SH-SY5Y (cell line): ENCODE results near the gene AP1G2.

Source experiments
- GATA2 ChIP-seq: IDR thresholded peaks from 2 replicates; pipeline ENCODE4 v1.6.1; 2011; ENCODE audit warnings: mild to moderate bottlenecking, low read depth, low read length
- GATA3 ChIP-seq: IDR thresholded peaks from 2 replicates; pipeline ENCODE4 v1.6.1; 2011; ENCODE audit warnings: low read depth, mild to moderate bottlenecking, low read length, moderate library complexity

DNA sequence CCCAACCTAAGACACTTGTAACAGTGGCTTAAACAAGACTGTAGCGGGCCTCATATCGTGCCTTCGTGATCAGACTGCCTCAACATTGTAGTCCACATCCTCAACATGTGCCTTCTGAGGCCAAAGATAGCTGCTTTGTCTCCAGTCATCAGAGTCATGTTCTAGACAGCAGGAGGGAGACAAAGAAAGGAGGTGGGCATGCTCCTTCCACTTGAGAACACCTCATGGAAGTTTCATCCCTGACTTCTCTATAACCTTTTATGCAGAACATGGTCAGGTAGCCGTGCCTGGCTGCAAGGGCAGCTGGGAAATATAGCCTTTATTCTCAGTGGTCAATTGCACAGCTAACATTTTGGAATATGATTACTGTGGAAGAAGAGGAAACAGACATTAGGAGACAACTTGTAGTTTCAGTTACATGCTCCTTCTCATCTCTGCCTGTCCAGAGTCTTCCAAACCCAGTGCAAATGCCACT lies 43.3 kb upstream of the AP1G2 start:
- no peak for TF ChIP-seq GATA3
- no peak for TF ChIP-seq GATA2
